Measurements from ENCODE around the gene HEY2. TPM values are rescaled to one million over a fixed set of nuclear protein-coding genes. Genes with fewer than 3 reads are reported as not detected.

HEY2 gene
- total and polyA plus RNA-seq, 10 of the 15 experiments (the other 5 are each of a cell fraction or from before 2014, with no cell fraction given) = 0.01 to 0.32 (median 0.08) TPM; not detected in 4

- TF ChIP-seq RFX5 (IDR thresholded peaks at IDR 0.05; ENCODE audit: low read depth, low read length) = no peak
- TF ChIP-seq CEBPB (IDR thresholded peaks at IDR 0.05; ENCODE audit: borderline replicate concordance in 1 of 2, low read depth in 2 of 2, low read length in 2 of 2) = no peak
- TF ChIP-seq POLR2A (IDR thresholded peaks at IDR 0.05; ENCODE audit: low read depth, low read length) = no peak
- TF ChIP-seq, protein P1, sequence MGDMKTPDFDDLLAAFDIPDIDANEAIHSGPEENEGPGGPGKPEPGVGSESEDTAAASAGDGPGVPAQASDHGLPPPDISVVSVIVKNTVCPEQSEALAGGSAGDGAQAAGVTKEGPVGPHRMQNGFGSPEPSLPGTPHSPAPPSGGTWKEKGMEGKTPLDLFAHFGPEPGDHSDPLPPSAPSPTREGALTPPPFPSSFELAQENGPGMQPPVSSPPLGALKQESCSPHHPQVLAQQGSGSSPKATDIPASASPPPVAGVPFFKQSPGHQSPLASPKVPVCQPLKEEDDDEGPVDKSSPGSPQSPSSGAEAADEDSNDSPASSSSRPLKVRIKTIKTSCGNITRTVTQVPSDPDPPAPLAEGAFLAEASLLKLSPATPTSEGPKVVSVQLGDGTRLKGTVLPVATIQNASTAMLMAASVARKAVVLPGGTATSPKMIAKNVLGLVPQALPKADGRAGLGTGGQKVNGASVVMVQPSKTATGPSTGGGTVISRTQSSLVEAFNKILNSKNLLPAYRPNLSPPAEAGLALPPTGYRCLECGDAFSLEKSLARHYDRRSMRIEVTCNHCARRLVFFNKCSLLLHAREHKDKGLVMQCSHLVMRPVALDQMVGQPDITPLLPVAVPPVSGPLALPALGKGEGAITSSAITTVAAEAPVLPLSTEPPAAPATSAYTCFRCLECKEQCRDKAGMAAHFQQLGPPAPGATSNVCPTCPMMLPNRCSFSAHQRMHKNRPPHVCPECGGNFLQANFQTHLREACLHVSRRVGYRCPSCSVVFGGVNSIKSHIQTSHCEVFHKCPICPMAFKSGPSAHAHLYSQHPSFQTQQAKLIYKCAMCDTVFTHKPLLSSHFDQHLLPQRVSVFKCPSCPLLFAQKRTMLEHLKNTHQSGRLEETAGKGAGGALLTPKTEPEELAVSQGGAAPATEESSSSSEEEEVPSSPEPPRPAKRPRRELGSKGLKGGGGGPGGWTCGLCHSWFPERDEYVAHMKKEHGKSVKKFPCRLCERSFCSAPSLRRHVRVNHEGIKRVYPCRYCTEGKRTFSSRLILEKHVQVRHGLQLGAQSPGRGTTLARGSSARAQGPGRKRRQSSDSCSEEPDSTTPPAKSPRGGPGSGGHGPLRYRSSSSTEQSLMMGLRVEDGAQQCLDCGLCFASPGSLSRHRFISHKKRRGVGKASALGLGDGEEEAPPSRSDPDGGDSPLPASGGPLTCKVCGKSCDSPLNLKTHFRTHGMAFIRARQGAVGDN (IDR thresholded peaks at IDR 0.05) = no peak
- no peak for TF ChIP-seq YY1 (IDR thresholded peaks at IDR 0.05; ENCODE audit: low read depth, low read length)
- TF ChIP-seq SUZ12 (IDR thresholded peaks at IDR 0.05; ENCODE audit: unreplicated experiment) = no peak
- TF ChIP-seq KAT2A (conservative IDR thresholded peaks at IDR 0.05; ENCODE audit: control insufficient read depth, low read depth, low read length) = no peak
- TF ChIP-seq TAF1 (IDR thresholded peaks at IDR 0.05; ENCODE audit: borderline replicate concordance, low read depth, low read length) = no peak
- no peak for TF ChIP-seq SP1 (IDR thresholded peaks at IDR 0.05; ENCODE audit: low read depth, low read length)
- TF ChIP-seq FOXK2 (IDR thresholded peaks at IDR 0.05) = no peak
- TF ChIP-seq, protein P2, sequence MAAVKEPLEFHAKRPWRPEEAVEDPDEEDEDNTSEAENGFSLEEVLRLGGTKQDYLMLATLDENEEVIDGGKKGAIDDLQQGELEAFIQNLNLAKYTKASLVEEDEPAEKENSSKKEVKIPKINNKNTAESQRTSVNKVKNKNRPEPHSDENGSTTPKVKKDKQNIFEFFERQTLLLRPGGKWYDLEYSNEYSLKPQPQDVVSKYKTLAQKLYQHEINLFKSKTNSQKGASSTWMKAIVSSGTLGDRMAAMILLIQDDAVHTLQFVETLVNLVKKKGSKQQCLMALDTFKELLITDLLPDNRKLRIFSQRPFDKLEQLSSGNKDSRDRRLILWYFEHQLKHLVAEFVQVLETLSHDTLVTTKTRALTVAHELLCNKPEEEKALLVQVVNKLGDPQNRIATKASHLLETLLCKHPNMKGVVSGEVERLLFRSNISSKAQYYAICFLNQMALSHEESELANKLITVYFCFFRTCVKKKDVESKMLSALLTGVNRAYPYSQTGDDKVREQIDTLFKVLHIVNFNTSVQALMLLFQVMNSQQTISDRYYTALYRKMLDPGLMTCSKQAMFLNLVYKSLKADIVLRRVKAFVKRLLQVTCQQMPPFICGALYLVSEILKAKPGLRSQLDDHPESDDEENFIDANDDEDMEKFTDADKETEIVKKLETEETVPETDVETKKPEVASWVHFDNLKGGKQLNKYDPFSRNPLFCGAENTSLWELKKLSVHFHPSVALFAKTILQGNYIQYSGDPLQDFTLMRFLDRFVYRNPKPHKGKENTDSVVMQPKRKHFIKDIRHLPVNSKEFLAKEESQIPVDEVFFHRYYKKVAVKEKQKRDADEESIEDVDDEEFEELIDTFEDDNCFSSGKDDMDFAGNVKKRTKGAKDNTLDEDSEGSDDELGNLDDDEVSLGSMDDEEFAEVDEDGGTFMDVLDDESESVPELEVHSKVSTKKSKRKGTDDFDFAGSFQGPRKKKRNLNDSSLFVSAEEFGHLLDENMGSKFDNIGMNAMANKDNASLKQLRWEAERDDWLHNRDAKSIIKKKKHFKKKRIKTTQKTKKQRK (IDR thresholded peaks at IDR 0.05; ENCODE audit: low read depth, low read length) = no peak
- TF ChIP-seq CREB1 (IDR thresholded peaks at IDR 0.05; ENCODE audit: low read depth) = 0 out of 2 replicates have a peak, but pooled peaks have one; percentile 25
- no peak for TF ChIP-seq NR2F1 (conservative IDR thresholded peaks at IDR 0.05)
- no peak for TF ChIP-seq STAT1 (conservative IDR thresholded peaks at IDR 0.05)
- TF ChIP-seq IRF4 (IDR thresholded peaks at IDR 0.05; ENCODE audit: low read depth, low read length) = peak; percentile 89; the same call in 1 of the 2 replicates
- TF ChIP-seq, protein P3, sequence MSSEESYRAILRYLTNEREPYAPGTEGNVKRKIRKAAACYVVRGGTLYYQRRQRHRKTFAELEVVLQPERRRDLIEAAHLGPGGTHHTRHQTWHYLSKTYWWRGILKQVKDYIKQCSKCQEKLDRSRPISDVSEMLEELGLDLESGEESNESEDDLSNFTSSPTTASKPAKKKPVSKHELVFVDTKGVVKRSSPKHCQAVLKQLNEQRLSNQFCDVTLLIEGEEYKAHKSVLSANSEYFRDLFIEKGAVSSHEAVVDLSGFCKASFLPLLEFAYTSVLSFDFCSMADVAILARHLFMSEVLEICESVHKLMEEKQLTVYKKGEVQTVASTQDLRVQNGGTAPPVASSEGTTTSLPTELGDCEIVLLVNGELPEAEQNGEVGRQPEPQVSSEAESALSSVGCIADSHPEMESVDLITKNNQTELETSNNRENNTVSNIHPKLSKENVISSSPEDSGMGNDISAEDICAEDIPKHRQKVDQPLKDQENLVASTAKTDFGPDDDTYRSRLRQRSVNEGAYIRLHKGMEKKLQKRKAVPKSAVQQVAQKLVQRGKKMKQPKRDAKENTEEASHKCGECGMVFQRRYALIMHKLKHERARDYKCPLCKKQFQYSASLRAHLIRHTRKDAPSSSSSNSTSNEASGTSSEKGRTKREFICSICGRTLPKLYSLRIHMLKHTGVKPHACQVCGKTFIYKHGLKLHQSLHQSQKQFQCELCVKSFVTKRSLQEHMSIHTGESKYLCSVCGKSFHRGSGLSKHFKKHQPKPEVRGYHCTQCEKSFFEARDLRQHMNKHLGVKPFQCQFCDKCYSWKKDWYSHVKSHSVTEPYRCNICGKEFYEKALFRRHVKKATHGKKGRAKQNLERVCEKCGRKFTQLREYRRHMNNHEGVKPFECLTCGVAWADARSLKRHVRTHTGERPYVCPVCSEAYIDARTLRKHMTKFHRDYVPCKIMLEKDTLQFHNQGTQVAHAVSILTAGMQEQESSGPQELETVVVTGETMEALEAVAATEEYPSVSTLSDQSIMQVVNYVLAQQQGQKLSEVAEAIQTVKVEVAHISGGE (CRISPR knock-in tag; IDR thresholded peaks at IDR 0.05) = no peak
- no peak for TF ChIP-seq MXI1 (IDR thresholded peaks at IDR 0.05; ENCODE audit: low read depth, low read length)
- no peak for TF ChIP-seq SMAD5 (IDR thresholded peaks at IDR 0.05; ENCODE audit: low read depth)
- no peak for TF ChIP-seq CTCF (IDR thresholded peaks at IDR 0.05 in 2 of 3, conservative IDR thresholded peaks at IDR 0.05 in 1 of 3; ENCODE audit: control insufficient read depth in 2 of 3, extremely low read depth in 1 of 3, insufficient read depth in 1 of 3, low read depth in 3 of 3, low read length in 3 of 3)
- peak; percentile 96 for TF ChIP-seq JUNB (IDR thresholded peaks at IDR 0.05)
These were observed 57.9 kb downstream of the HEY2 start (continued) for GRCh38 chr6:125807293-125807692.
